Prostate gland (tissue), 2 donors: ENCODE data around the gene CLIC3.

Experiments
- CTCF ChIP-seq, 4 experiments: fragments of 200-600 bp in 2 of 4; fragments of 450-650 bp in 2 of 4; sonication (generic) in 2 of 4; IDR thresholded peaks; 1 replicate in 3 of 4; 2 replicates in 1 of 4; pipeline ENCODE4 v1.5.1; 2016 to 2019; ENCODE audit warnings: antibody characterized with exemption in 4 of 4, mild to moderate bottlenecking in 2 of 4, moderate library complexity in 2 of 4
- POLR2A ChIP-seq: fragments of 450-650 bp; IDR thresholded peaks from one replicate; pipeline ENCODE4 v1.6.1; 2016; ENCODE audit warnings: antibody characterized with exemption, mild to moderate bottlenecking
- POLR2AphosphoS5 ChIP-seq: sonication (generic); formaldehyde crosslinking; IDR thresholded peaks from one replicate; pipeline ENCODE4 v1.6.1; 2017; ENCODE audit warnings: antibody characterized with exemption

DNA sequence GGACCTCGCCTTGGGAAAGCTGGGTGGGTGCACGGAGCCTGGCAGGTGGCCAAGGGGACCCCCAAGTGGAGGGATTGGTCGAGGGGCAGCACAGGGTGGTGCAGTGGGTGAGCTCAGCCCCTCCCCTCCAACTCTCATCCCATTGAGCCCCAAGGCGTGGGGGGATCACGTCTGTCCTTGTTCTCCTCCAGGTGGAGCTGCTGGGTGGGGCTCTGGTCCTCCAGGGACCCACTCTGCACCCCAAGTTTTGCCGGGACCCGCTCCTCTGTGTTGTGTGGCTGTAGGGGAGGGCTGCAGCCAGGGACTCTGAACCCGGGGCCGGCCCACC, 39.1 kb upstream of the CLIC3 start:
- no peak for TF ChIP-seq CTCF (IDR thresholded peaks at IDR 0.05)
- TF ChIP-seq POLR2A = no peak
- no peak for TF ChIP-seq POLR2AphosphoS5
